ENCODE results near the gene PHF2.
"Not testable (repeated sequence)": the region's sequence is repeated elsewhere in the genome, so short reads cannot be mapped to it uniquely, and the experiment has no call there.

The PHF2 gene

GRCh38 chr9:93665128-93665636 is 88.8 kb downstream of the PHF2 start:
- Histone ChIP-seq H3K27me3 (ENCODE audit: insufficient read depth, low read depth, severe bottlenecking) (no peaks in the 10 kb centered on the region), H3K36me3 (peaks cover 13% of the 10 kb centered on the region), H3K27ac (peak overlapping the region; percentile 93)

GRCh38 chr9:93665637-93666438 is 89.5 kb downstream of the PHF2 start:
- H3K27ac ChIP-seq, result peak overlapping the region; percentile 93
- H3K4me3 ChIP-seq (ENCODE audit: low read depth, low read length), result peak overlapping the region; percentile 27
- no peaks in the 10 kb centered on the region for H3K9me3 ChIP-seq (ENCODE audit: severe bottlenecking)
- H3K27me3 ChIP-seq (ENCODE audit: insufficient read depth, low read depth, severe bottlenecking), result no peaks in the 10 kb centered on the region
- peak; percentile 98 for DNase-seq
- peaks cover 13% of the 10 kb centered on the region for H3K36me3 ChIP-seq
- TF ChIP-seq, protein P1, sequence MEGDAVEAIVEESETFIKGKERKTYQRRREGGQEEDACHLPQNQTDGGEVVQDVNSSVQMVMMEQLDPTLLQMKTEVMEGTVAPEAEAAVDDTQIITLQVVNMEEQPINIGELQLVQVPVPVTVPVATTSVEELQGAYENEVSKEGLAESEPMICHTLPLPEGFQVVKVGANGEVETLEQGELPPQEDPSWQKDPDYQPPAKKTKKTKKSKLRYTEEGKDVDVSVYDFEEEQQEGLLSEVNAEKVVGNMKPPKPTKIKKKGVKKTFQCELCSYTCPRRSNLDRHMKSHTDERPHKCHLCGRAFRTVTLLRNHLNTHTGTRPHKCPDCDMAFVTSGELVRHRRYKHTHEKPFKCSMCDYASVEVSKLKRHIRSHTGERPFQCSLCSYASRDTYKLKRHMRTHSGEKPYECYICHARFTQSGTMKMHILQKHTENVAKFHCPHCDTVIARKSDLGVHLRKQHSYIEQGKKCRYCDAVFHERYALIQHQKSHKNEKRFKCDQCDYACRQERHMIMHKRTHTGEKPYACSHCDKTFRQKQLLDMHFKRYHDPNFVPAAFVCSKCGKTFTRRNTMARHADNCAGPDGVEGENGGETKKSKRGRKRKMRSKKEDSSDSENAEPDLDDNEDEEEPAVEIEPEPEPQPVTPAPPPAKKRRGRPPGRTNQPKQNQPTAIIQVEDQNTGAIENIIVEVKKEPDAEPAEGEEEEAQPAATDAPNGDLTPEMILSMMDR (IDR thresholded peaks at IDR 0.05; ENCODE audit: low read depth, low read length), result peak; percentile 14; the same call in 1 of the 2 replicates

More at GRCh38 chr9:93665128-93665636, 88.8 kb downstream of the PHF2 start:
- no peaks in the 10 kb centered on the region for H3K9me3 ChIP-seq (ENCODE audit: severe bottlenecking)
- TF ChIP-seq, protein P1 (IDR thresholded peaks at IDR 0.05; ENCODE audit: low read depth, low read length), result no peak
- H3K4me3 ChIP-seq (ENCODE audit: low read depth, low read length), result no peak overlapping the region
- peak; percentile 35 for DNase-seq

DNA sequence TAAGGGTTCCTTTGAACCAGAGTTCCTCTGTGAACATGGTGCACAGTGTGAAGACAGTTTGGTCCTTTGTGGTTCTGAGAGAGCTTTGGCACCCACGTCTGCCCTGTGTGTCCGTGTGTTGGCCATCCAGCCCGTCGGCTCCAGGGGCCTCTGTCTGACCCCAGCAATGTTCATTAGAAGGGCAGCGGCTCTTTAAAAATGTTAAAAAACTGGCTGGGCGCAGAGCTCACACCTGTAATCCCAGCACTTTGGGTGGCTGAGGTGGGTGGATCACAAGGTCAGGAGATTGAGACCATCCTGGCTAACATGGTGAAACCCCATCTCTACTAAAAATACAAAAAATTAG is 90.0 kb downstream of the PHF2 start:
- peaks cover 13% of the 10 kb centered on the region for H3K36me3 ChIP-seq
- peak overlapping the region; percentile 93 for H3K27ac ChIP-seq
- DNase-seq; H3K9me3 ChIP-seq (ENCODE audit: severe bottlenecking); H3K27me3 ChIP-seq (ENCODE audit: insufficient read depth, low read depth, severe bottlenecking): not testable (repeated sequence)
- H3K4me3 ChIP-seq (ENCODE audit: low read depth, low read length), result peak overlapping the region; percentile 27

GRCh38 chr9:93667006-93667405 is 90.6 kb downstream of the PHF2 start:
- peak overlapping the region; percentile 93 for H3K27ac ChIP-seq
- H3K9me3 ChIP-seq (ENCODE audit: severe bottlenecking), result no peaks in the 10 kb centered on the region
- TF ChIP-seq, protein P1 (IDR thresholded peaks at IDR 0.05; ENCODE audit: low read depth, low read length), result no peak
- no peaks in the 10 kb centered on the region for H3K27me3 ChIP-seq (ENCODE audit: insufficient read depth, low read depth, severe bottlenecking)
- H3K36me3 ChIP-seq, result peaks cover 13% of the 10 kb centered on the region
- H3K4me3 ChIP-seq (ENCODE audit: low read depth, low read length), result no peak overlapping the region
- DNase-seq, result peak; percentile 10

GRCh38 chr9:93667627-93668026 is 91.2 kb downstream of the PHF2 start:
- peak; percentile 10 for DNase-seq
- Histone ChIP-seq H3K27me3 (ENCODE audit: insufficient read depth, low read depth, severe bottlenecking) (no peaks in the 10 kb centered on the region), H3K36me3 (peaks cover 13% of the 10 kb centered on the region), H3K27ac (peak overlapping the region; percentile 93), H3K4me3 (ENCODE audit: low read depth, low read length) (no peak overlapping the region), H3K9me3 (ENCODE audit: severe bottlenecking) (no peaks in the 10 kb centered on the region)
- TF ChIP-seq, protein P1 (IDR thresholded peaks at IDR 0.05; ENCODE audit: low read depth, low read length), result no peak

GRCh38 chr9:93668261-93668871 is 92.0 kb downstream of the PHF2 start:
- TF ChIP-seq, protein P1 (IDR thresholded peaks at IDR 0.05; ENCODE audit: low read depth, low read length), result peak; percentile 40; the same call in 1 of the 2 replicates
- Histone ChIP-seq H3K4me3 (ENCODE audit: low read depth, low read length) (no peak overlapping the region), H3K27me3 (ENCODE audit: insufficient read depth, low read depth, severe bottlenecking) (no peaks in the 10 kb centered on the region), H3K27ac (peak overlapping the region; percentile 93), H3K9me3 (ENCODE audit: severe bottlenecking) (no peaks in the 10 kb centered on the region), H3K36me3 (peaks cover 10% of the 10 kb centered on the region)
- peak; percentile 79 for DNase-seq

All from WERI-Rb-1 (cell line).